ENCODE results near the gene SNAP47. TPM values are rescaled to one million over a fixed set of nuclear protein-coding genes. Genes with fewer than 3 reads are reported as not detected.

Gene SNAP47
- total RNA-seq, 2 donors from 2014 or later, result 35.5 to 49.4 TPM

DNA sequence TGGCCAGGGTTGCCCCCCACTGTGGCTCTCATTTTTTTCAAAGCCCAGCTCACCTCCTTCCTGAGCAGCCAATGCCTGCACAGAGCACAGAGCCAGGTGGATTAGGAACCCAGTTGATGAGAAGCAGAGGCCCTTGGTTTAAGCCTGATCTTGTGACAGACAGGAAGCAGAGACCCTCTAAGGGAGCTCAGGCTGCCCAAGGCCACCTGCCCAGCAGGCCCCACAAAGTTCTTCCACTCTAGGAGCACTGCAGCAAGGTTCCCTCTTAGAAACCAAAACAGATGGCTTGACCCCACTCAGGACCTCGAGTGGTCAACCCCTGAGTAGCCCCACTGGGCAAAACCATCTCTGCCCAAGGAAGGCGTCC lies 54.8 kb downstream of the SNAP47 start:
- H3K9me3 ChIP-seq, result no peaks in the 10 kb centered on the region
- no peak for DNase-seq
- H3K36me3 ChIP-seq (replicated peaks in 1 of 2; ENCODE audit: insufficient read depth in 1 of 2, low read depth in 2 of 2), result no peaks in the 10 kb centered on the region
- no peak for ATAC-seq
- WGBS, 2 donors, result 91% methylated on average over 2 of the region's 2 CpGs
- no peak overlapping the region for H3K27ac ChIP-seq
- intact Hi-C loops (cut with DNase I), result no loop called here
- peaks cover 18% of the 10 kb centered on the region for H3K4me1 ChIP-seq
- no peak for TF ChIP-seq POLR2A (IDR thresholded peaks at IDR 0.05)
- TF ChIP-seq, protein P1, sequence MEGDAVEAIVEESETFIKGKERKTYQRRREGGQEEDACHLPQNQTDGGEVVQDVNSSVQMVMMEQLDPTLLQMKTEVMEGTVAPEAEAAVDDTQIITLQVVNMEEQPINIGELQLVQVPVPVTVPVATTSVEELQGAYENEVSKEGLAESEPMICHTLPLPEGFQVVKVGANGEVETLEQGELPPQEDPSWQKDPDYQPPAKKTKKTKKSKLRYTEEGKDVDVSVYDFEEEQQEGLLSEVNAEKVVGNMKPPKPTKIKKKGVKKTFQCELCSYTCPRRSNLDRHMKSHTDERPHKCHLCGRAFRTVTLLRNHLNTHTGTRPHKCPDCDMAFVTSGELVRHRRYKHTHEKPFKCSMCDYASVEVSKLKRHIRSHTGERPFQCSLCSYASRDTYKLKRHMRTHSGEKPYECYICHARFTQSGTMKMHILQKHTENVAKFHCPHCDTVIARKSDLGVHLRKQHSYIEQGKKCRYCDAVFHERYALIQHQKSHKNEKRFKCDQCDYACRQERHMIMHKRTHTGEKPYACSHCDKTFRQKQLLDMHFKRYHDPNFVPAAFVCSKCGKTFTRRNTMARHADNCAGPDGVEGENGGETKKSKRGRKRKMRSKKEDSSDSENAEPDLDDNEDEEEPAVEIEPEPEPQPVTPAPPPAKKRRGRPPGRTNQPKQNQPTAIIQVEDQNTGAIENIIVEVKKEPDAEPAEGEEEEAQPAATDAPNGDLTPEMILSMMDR (IDR thresholded peaks at IDR 0.05), result no peak
- H3K27me3 ChIP-seq, result no peaks in the 10 kb centered on the region
- no peak overlapping the region for H3K4me3 ChIP-seq

DNA sequence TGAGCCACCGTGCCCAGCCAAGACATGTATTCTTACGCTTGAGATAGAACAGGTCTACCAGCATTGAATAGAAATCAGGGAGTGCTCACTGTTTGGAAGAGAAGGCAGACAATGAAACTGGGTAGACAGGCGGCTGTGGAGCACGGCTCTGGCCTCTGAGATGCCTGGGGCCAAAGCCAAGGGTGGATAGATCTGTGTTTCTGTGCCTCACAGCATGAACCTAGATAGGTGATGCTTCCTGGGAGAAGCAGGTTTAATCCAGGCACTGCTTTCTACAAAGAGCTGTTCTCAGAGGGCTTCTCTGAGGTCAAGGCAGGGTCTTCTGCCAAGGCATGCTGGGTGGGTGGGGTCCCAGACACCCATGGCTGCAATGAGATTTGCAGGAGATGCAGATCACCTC lies 55.6 kb downstream of the SNAP47 start:
- no peaks in the 10 kb centered on the region for H3K27me3 ChIP-seq
- H3K9me3 ChIP-seq, result no peaks in the 10 kb centered on the region
- no peak for ATAC-seq
- H3K4me1 ChIP-seq, result peaks cover 17% of the 10 kb centered on the region
- no peak overlapping the region for H3K4me3 ChIP-seq
- 64 to 86% methylated on average over 4 of the region's 4 CpGs for WGBS, 2 donors
- no peaks in the 10 kb centered on the region for H3K36me3 ChIP-seq (replicated peaks in 1 of 2; ENCODE audit: insufficient read depth in 1 of 2, low read depth in 2 of 2)
- intact Hi-C loops (cut with DNase I), result no loop called here
- DNase-seq, result no peak
- no peak overlapping the region for H3K27ac ChIP-seq
- no peak for TF ChIP-seq POLR2A (IDR thresholded peaks at IDR 0.05)
- TF ChIP-seq, protein P1 (IDR thresholded peaks at IDR 0.05), result no peak

DNA sequence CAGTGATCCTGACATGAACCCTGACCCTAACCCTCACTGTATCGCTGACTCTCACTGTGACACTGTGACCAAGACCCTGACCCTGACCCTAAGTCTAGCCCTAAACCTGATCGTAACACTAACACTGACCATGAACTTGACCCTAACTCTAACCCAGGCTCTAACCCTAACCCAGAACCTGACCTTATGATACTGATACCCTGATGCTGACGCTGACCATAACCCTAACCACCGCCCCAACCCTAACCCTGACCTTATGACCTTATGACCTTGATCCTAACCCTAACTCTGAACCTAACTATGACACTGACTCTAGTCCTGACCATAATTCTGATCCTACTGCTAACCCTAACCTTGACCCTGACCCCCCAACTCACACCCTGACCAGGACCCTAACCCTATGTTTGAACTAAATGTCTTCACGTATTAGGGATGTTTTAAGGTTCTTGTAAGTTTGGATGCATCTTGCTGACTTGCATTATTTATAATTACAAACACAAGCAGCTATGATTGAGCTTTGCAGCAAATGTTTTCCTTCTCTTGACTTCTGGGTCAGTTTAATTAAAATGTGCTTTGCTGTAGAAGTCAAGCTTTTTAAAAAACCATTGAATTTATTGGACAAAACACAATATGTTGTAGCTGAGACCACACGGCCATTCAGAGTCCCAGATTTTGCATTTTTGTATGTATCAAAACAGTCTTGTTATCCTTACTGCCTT lies 56.3 kb downstream of the SNAP47 start:
- DNase-seq (no peak), ATAC-seq (no peak)
- Histone ChIP-seq H3K4me1 (peaks cover 10% of the 10 kb centered on the region), H3K4me3 (no peak overlapping the region), H3K36me3 (replicated peaks in 1 of 2; ENCODE audit: insufficient read depth in 1 of 2, low read depth in 2 of 2) (no peaks in the 10 kb centered on the region), H3K9me3 (no peaks in the 10 kb centered on the region), H3K27me3 (no peaks in the 10 kb centered on the region), H3K27ac (no peak overlapping the region)
- intact Hi-C loops (cut with DNase I), result no loop called here
- WGBS, 2 donors, result 82 to 85% methylated on average over 6 of the region's 6 CpGs
- TF ChIP-seq POLR2A (IDR thresholded peaks at IDR 0.05), result no peak
- TF ChIP-seq, protein P1 (IDR thresholded peaks at IDR 0.05), result no peak

DNA sequence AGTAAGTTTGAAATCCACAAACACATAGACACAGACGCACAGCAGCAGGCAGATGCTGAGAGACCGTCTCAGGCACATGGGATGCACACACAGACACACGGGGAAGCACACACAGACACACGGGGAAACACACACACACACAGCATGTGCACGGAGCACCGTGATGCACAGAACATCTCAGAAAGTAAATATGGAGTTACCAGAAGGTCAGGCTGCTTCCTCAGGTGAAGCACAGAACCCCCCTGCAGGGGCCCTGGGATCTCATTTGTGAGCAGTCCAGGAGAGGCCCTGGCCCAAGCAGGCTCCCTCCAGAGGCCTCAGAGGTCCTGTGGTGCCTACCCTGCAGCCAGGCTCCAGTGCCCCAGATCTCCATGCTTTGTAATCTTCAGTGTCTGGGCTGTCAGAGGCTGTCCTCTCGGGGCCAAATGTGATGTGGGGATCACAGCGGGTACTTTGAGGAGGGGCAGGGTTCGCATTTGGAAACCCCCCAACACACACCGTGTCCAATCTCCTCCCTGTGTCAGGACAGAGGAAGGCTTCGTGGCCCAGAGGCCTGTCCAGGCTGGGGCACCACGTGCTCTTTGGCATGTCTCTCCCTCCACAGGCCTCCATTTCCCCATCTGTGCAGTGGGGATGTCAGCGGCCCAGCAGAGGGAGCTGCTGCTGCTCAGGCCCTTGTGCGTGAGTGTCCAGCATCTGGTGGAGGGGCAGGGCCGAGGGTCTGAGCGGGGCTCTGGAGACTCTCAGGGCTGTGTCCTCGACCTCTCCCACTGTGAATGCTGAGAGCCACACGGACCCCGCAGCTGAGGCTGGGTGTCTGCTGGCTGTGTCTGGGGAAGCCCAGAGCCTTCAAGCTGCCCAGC lies 57.2 kb downstream of the SNAP47 start:
- no peaks in the 10 kb centered on the region for H3K36me3 ChIP-seq (replicated peaks in 1 of 2; ENCODE audit: insufficient read depth in 1 of 2, low read depth in 2 of 2)
- no peak overlapping the region for H3K4me3 ChIP-seq
- H3K9me3 ChIP-seq, result no peaks in the 10 kb centered on the region
- intact Hi-C loops (cut with DNase I), result no loop called here
- ATAC-seq (no peak), DNase-seq (no peak)
- no peak overlapping the region for H3K27ac ChIP-seq
- no peaks in the 10 kb centered on the region for H3K27me3 ChIP-seq
- H3K4me1 ChIP-seq, result peaks cover 1% of the 10 kb centered on the region
- no peak for TF ChIP-seq POLR2A (IDR thresholded peaks at IDR 0.05)
- TF ChIP-seq, protein P1 (IDR thresholded peaks at IDR 0.05), result no peak
- WGBS, 2 donors, result 71 to 78% methylated on average over 11 to 19 of the region's 19 CpGs

All from body of pancreas (tissue), 4 donors.